Measurements from ENCODE around the gene TFR2. TPM values are rescaled to one million over a fixed set of nuclear protein-coding genes. Genes with fewer than 3 reads are reported as not detected.
A peak's percentile ranks its signal among the peaks of the same experiment; 100 is the strongest.

The TFR2 gene
- total and polyA plus RNA-seq, 11 donors = 0.08 to 0.59 (median 0.40) TPM; not detected in 5

DNA sequence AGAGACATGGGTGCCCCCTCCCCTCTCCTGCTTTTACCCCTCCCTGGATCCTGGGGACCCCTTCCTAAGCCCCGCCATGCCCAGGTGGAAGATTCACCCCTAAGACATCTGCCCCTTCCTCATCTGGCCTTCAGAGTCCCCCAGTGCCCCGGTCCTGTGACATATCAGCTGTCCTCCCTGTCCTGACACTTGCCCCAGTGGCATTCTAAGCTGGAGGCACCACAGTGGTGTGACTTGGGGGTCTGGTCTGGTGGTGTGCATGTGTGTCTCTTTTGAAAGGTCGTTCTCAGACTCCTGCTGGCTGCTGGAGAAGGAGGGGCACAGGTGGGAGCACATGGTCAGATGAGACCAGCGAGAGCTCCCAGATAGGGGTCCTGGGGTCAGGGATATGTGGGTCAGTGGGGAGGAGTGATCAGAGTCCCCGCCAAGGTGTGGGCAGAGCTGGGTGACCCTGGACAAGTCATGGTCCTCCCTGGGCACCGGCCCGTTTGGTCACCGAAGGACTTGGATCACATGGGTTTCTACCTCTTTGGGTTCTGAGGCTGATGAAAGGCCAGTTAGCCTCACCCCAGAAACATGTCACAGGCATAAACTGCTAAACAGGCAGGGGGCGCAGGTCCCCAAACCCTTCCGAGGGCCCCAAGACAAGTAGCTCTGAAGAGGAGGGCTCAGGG is 645 bp upstream of the TFR2 start:
- no peaks in the 10 kb centered on the region for H3K36me3 ChIP-seq
- no peak for ATAC-seq
- no peak overlapping the region for H3K27ac ChIP-seq
- intact Hi-C loops (cut with DNase I) = loop anchor here in 1 of 10 donors (5.0 kb wide), 1 partner anchor 410 kb away; no protein-coding TSS in a partner anchor
- H3K27me3 ChIP-seq = peaks cover 0 to 49% (median 9%) of the 10 kb centered on the region in 9 donors
- no peak for DNase-seq
- no peak overlapping the region for H3K4me3 ChIP-seq
- H3K9me3 ChIP-seq = no peaks in the 10 kb centered on the region
- TF ChIP-seq POLR2A (IDR thresholded peaks at IDR 0.05) = no peak
- TF ChIP-seq, protein P1, sequence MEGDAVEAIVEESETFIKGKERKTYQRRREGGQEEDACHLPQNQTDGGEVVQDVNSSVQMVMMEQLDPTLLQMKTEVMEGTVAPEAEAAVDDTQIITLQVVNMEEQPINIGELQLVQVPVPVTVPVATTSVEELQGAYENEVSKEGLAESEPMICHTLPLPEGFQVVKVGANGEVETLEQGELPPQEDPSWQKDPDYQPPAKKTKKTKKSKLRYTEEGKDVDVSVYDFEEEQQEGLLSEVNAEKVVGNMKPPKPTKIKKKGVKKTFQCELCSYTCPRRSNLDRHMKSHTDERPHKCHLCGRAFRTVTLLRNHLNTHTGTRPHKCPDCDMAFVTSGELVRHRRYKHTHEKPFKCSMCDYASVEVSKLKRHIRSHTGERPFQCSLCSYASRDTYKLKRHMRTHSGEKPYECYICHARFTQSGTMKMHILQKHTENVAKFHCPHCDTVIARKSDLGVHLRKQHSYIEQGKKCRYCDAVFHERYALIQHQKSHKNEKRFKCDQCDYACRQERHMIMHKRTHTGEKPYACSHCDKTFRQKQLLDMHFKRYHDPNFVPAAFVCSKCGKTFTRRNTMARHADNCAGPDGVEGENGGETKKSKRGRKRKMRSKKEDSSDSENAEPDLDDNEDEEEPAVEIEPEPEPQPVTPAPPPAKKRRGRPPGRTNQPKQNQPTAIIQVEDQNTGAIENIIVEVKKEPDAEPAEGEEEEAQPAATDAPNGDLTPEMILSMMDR (IDR thresholded peaks at IDR 0.05) = no peak
- WGBS, 4 donors = 76 to 80% (median 77%) methylated on average over 10 of the region's 10 CpGs
- no peaks in the 10 kb centered on the region for H3K4me1 ChIP-seq

DNA sequence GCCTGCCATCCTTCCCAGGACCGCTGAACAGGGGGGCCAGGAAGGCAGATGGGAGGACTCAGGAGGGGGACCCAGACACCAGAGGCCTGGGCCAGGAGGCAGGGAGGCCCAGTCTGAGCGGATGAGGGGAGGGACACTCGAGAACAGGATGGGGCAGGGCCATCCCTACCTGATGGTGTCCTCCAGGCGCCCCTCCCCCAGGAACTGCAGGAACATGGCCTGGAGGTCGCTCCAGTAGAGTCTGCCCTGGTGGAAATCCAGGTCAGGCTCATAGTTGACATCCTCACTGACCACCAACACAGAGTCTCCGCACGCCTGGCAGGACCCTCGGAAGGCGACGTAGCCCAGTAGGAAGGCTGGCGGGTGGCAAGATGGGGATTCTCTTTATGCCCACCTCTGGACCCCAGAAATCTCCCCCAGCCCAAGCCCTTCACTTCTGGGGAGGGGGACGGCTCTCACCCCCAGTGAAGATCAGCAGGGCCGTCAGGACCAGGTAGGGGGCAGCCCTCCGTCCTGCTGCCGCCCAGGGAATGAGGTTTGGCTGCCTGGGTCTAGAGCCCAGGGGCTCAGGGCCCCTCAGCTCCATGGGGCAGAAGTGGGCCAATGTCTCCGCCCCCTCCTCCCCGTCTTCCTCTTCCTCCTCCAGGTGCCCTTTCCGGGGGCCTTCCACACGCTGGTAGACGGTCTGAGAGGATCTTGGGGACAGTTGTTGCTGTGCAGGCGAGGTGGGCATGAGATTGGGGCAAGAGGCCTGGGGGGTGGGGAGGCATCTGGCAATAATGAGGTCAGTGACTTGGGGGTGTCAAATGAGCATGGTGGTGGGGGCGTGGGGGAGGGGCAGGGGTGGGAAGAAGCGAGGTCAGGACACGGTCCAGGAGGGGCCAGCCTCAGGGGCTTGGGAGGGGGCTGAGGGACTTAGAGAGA is 573 bp downstream of the TFR2 start:
- no peak for DNase-seq
- Histone ChIP-seq H3K27me3 (peaks cover 0 to 36% (median 5%) of the 10 kb centered on the region in 9 donors), H3K4me3 (no peak overlapping the region), H3K9me3 (no peaks in the 10 kb centered on the region), H3K36me3 (no peaks in the 10 kb centered on the region), H3K27ac (no peak overlapping the region), H3K4me1 (no peaks in the 10 kb centered on the region)
- 69 to 70% (median 70%) methylated on average over 18 to 24 of the region's 24 CpGs for WGBS, 4 donors
- ATAC-seq = peak in 1 of 4 donors; percentile 21
- TF ChIP-seq, protein P1 (IDR thresholded peaks at IDR 0.05) = no peak
- TF ChIP-seq POLR2A (IDR thresholded peaks at IDR 0.05) = no peak
- intact Hi-C loops (cut with DNase I) = loop anchor here in 1 of 10 donors (5.0 kb wide), 1 partner anchor 412 kb away; no protein-coding TSS in a partner anchor

DNA sequence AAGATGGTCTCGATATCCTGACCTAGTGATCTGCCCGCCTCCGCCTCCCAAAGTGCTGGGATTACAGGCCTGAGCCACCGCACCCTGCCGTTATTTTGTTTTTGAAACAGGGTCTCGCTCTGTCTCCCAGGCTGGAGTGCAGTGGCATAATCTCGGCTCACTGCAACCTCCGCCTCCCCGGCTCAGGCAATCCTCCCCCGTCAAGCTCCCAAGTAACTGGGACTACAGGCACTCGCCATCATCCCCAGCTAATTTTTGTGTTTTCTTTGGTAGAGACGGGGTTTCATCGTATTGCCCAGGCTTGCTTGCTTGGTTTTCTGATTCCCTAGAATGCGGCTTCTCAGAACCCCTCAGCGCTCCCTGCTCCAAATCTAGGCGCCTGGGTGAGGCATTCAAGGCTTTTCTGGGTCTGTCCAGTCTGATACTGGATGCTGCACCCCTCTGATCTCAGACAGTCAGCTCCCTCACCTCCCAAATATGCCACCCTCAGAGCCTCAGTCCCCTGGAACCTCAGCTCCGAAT is 1.3 kb downstream of the TFR2 start:
- Histone ChIP-seq H3K36me3 (no peaks in the 10 kb centered on the region), H3K27ac (no peak overlapping the region), H3K4me3 (no peak overlapping the region), H3K9me3 (no peaks in the 10 kb centered on the region), H3K4me1 (no peaks in the 10 kb centered on the region), H3K27me3 (peaks cover 0 to 32% (median 5%) of the 10 kb centered on the region in 9 donors)
- no peak for DNase-seq
- TF ChIP-seq POLR2A (IDR thresholded peaks at IDR 0.05) = no peak
- TF ChIP-seq, protein P1 (IDR thresholded peaks at IDR 0.05) = no peak
- intact Hi-C loops (cut with DNase I) = loop anchor here in 1 of 10 donors (5.0 kb wide), 1 partner anchor 412 kb away; no protein-coding TSS in a partner anchor
- no peak for ATAC-seq
- 71 to 78% (median 75%) methylated on average over 17 of the region's 17 CpGs for WGBS, 4 donors

Data from heart left ventricle (tissue), 16 donors.